ENCODE results near the gene SERPINA10.

- TF ChIP-seq, protein P1, sequence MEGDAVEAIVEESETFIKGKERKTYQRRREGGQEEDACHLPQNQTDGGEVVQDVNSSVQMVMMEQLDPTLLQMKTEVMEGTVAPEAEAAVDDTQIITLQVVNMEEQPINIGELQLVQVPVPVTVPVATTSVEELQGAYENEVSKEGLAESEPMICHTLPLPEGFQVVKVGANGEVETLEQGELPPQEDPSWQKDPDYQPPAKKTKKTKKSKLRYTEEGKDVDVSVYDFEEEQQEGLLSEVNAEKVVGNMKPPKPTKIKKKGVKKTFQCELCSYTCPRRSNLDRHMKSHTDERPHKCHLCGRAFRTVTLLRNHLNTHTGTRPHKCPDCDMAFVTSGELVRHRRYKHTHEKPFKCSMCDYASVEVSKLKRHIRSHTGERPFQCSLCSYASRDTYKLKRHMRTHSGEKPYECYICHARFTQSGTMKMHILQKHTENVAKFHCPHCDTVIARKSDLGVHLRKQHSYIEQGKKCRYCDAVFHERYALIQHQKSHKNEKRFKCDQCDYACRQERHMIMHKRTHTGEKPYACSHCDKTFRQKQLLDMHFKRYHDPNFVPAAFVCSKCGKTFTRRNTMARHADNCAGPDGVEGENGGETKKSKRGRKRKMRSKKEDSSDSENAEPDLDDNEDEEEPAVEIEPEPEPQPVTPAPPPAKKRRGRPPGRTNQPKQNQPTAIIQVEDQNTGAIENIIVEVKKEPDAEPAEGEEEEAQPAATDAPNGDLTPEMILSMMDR (IDR thresholded peaks at IDR 0.05) = no peak
- TF ChIP-seq POLR2A (IDR thresholded peaks at IDR 0.05) = no peak
These were observed 19.6 kb upstream of the SERPINA10 start for GRCh38 chr14:94312481-94313246.

Data from breast epithelium (tissue), 3 donors.